HG03280 (cell line): Measurements from ENCODE around the gene CHAF1A.

Experiments used
- ATAC-seq: cut with Tn5 transposase; IDR thresholded peaks from one replicate; pipeline ENCODE4 v1.9.1; 2021; ENCODE audit warnings: mild to moderate bottlenecking, moderate library complexity; ENCODE audit not compliant: unreplicated experiment

CHAF1A gene

GRCh38 chr19:4402171-4403004, at the start of gene CHAF1A:
TSS of gene CHAF1A (plus strand) at chr19:4402640. CDS start at chr19:4402763, 123 bp downstream.
- peak; percentile 77 for ATAC-seq

- ATAC-seq = no peak
Observed at GRCh38 chr19:4352701-4353121, 49.7 kb upstream of the CHAF1A start.

GRCh38 chr19:4354282-4354681, 48.2 kb upstream of the CHAF1A start:
- no peak for ATAC-seq

- ATAC-seq = no peak
Observed at GRCh38 chr19:4354897-4355296, 47.5 kb upstream of the CHAF1A start.

- ATAC-seq = no peak
Observed at GRCh38 chr19:4357095-4357797, 45.2 kb upstream of the CHAF1A start.

- ATAC-seq = no peak
Observed at GRCh38 chr19:4357921-4358326, 44.5 kb upstream of the CHAF1A start.

- ATAC-seq = no peak
Observed at GRCh38 chr19:4358709-4359626, 43.5 kb upstream of the CHAF1A start.

GRCh38 chr19:4359627-4360000, 42.8 kb upstream of the CHAF1A start:
- ATAC-seq = no peak

GRCh38 chr19:4360081-4360569, 42.3 kb upstream of the CHAF1A start:
- ATAC-seq = no peak

GRCh38 chr19:4360641-4361151, 41.7 kb upstream of the CHAF1A start:
- ATAC-seq = no peak

GRCh38 chr19:4361152-4362046, 41.0 kb upstream of the CHAF1A start:
- ATAC-seq = no peak

GRCh38 chr19:4362101-4362828, 40.2 kb upstream of the CHAF1A start:
- no peak for ATAC-seq

- ATAC-seq = no peak
Observed at GRCh38 chr19:4362831-4363545, 39.5 kb upstream of the CHAF1A start.

GRCh38 chr19:4363571-4364304, 38.7 kb upstream of the CHAF1A start:
- ATAC-seq = no peak

- ATAC-seq = no peak
Observed at GRCh38 chr19:4365341-4365740, 37.1 kb upstream of the CHAF1A start.

GRCh38 chr19:4365791-4366665, 36.4 kb upstream of the CHAF1A start:
- ATAC-seq = no peak
